ENCODE measurements around the gene PTPRO. TPM values are rescaled to one million over a fixed set of nuclear protein-coding genes. Genes with fewer than 3 reads are reported as not detected.

Gene PTPRO
- total RNA-seq, 1 donor from 2014 or later = 0.94 TPM

GRCh38 chr12:15429262-15429661, 107.0 kb downstream of the PTPRO start:
- intact Hi-C loops (cut with micrococcal nuclease) = no loop called here
- ATAC-seq (no peak), DNase-seq (no peak)

GRCh38 chr12:15435597-15435996, 113.3 kb downstream of the PTPRO start:
- intact Hi-C loops (cut with micrococcal nuclease) = no loop called here
- DNase-seq (no peak), ATAC-seq (no peak)

- intact Hi-C loops (cut with micrococcal nuclease) = no loop called here
- DNase-seq (no peak), ATAC-seq (no peak)
Observed at GRCh38 chr12:15439459-15439858, 117.2 kb downstream of the PTPRO start.

DNA sequence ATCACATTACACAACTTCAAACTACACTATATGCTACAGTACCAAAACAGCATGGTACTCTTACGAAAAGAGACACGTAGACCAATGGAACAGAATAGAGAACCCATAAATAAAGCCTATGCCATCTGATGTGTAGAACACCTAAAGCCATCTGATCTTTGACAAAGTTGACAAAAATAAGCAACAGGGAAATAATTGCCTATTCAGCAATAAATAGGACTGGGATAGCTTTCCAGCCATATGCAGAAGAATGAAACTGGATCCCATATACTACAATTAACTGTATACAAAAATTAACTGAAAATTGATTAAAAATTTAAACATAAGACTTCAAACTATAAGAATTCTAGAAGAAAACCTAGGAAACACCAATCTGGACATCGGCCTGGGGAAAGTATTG, 120.7 kb downstream of the PTPRO start:
- DNase-seq (no peak), ATAC-seq (no peak)
- intact Hi-C loops (cut with micrococcal nuclease) = no loop called here

DNA sequence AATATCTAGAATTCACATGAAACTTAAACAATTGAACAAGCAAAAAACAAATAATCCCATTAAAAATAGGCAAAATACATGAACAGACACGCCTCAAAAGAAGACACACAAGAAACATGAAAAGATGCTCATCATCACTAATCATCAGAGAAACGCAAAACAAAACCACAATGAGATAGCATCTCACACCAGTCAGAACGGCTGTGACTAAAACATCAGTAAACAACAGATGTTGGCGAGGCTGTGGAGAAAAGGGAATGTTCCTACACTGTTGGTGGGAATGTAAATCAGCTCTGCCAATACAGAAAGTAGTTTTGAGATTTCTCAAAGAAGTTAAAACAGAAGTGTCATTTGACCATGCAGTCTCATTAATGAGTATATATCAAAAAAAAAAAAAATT, 121.3 kb downstream of the PTPRO start:
- ATAC-seq = no peak
- intact Hi-C loops (cut with micrococcal nuclease) = no loop called here
- no peak for DNase-seq

- ATAC-seq = no peak
- intact Hi-C loops (cut with micrococcal nuclease) = no loop called here
Observed at GRCh38 chr12:15444523-15444922, 122.2 kb downstream of the PTPRO start.

DNA sequence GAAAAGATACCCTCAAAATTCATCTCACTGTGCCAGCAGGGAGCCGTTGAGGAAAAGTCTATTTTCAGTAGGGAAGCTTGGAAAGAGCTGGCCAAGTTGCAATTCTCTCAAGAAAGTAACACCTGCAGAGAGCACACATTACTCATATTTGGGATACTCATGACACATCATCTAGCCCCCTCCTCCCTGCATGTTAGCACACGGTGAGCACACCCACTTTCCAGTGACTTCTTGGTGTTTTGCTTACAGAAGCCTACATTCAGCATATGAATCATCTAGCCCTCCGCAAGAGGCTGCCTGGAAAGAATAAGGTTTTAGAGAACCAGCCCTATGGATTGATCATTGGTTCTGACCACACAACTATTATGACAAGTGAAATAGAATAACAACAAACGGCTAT, 124.5 kb downstream of the PTPRO start:
- intact Hi-C loops (cut with micrococcal nuclease) = no loop called here
- no peak for DNase-seq
- no peak for ATAC-seq

More at GRCh38 chr12:15444523-15444922, 122.2 kb downstream of the PTPRO start:
- DNase-seq = no peak

GRCh38 chr12:15453613-15454012, 131.3 kb downstream of the PTPRO start:
- ATAC-seq (no peak), DNase-seq (no peak)
- intact Hi-C loops (cut with micrococcal nuclease) = no loop called here

DNA sequence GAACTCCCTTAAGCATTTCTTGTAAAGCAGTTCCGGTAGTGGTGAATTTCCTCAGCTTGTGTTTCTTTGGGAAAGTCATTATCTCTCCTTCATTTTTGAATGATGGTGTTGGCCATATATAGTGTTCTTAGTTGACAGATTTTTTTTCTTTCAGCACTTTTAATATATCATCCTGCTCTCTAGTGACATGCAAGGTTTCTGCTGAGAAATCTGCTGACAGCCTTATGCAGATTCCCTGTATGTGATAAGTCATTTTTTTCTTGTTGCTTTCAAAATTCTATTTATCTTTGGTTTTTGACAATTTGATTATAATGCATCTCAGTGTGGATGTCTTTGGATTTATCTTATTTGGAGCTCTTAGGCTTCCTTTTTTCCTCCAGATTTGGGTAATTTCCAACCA, 135.7 kb downstream of the PTPRO start:
- no peak for ATAC-seq
- intact Hi-C loops (cut with micrococcal nuclease) = no loop called here
- DNase-seq = no peak

- DNase-seq (no peak), ATAC-seq (no peak)
- intact Hi-C loops (cut with micrococcal nuclease) = no loop called here
Observed at GRCh38 chr12:15468911-15469310, 146.6 kb downstream of the PTPRO start.

DNA sequence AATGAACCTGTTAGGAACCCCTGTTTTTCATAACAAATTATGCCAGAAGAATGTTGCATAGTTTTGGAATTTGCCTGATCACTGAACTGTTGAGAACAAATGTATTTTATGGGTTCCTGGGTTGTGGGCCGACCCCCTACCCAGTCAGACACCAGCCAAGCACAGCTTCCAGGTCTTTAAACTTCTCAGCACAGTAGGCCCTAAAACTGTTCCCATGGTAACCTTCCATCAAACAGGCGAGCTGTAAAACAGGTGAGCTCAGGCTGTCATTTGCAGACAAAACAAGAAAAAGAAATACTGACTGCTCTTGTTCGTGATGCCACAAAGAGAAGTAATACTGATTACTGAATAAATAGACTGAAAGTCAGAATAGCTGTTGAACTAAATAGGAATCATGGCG, 147.0 kb downstream of the PTPRO start:
- ATAC-seq = no peak
- intact Hi-C loops (cut with micrococcal nuclease) = no loop called here
- DNase-seq = no peak

- intact Hi-C loops (cut with micrococcal nuclease) = no loop called here
- no peak for ATAC-seq
- DNase-seq = no peak
Observed at GRCh38 chr12:15472036-15472435, 149.7 kb downstream of the PTPRO start.

DNA sequence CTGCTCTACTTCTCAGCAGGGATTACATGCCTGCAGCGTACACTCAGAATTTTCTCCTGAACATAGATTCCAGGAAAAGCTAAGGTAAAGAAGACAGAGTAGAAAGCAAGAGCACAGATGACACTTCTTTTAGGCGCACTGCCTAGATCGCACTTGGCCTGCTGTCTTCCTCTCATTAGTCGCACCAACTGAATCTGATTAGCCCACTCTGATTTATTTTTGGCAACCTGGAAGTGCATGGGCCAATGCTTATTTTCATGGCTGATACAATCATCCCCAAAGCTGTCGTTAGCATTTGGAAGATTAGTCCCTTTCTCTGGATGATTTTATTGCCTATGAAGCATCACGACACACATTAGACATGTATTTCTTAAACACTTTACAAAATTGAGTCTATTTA, 152.5 kb downstream of the PTPRO start:
- ATAC-seq (no peak), DNase-seq (no peak)
- intact Hi-C loops (cut with micrococcal nuclease) = no loop called here

GRCh38 chr12:15477761-15478160, 155.5 kb downstream of the PTPRO start:
- intact Hi-C loops (cut with micrococcal nuclease) = no loop called here
- ATAC-seq = no peak
- DNase-seq = no peak

GRCh38 chr12:15481846-15482245, 159.5 kb downstream of the PTPRO start:
- intact Hi-C loops (cut with micrococcal nuclease) = no loop called here
- DNase-seq (no peak), ATAC-seq (no peak)

- no peak for ATAC-seq
Observed at GRCh38 chr12:15485466-15485865, 163.2 kb downstream of the PTPRO start.

DNA sequence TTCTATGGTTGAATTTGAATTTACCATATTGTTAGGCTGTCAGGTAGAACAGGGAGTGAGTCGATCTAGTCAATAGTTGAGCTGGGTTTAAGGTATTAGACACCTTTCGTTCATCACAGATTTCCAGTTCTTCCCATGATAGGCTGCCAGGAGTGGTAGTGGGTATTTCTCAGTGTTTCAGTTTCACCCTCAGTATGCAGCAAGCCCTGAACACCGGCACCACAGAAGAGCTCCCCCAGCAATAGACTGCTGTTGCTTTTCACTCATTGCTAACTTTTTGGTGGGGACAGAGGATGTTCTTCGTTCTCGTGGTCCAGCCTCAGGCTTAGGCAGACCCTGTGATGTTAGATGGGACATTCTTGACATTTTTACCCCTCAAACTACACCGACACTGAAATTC, 164.6 kb downstream of the PTPRO start:
- no peak for DNase-seq

More at GRCh38 chr12:15485466-15485865, 163.2 kb downstream of the PTPRO start:
- no peak for DNase-seq
- intact Hi-C loops (cut with micrococcal nuclease) = no loop called here

DNA sequence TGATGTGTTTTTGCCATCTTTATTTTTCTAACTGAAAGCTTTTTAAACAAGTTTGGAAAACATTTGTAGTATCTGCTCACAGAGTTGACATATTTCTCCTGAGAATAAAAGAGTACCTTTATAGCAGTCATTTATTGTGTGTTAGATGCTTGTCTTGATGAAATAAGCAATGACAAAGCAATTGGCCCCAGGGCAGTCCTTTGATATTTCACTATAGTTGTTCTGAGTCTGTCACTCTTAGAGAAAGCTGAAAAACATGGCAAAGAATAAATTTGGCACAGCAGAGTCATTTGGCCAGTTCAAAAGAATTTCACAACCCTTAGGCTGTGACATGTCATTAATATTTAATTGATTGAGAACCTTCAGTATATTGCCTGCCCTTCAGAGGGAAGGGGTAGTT, 166.2 kb downstream of the PTPRO start:
- DNase-seq (no peak), ATAC-seq (no peak)
- intact Hi-C loops (cut with micrococcal nuclease) = no loop called here

More for the DNA sequence above, 164.6 kb downstream of the PTPRO start:
- no peak for ATAC-seq
- intact Hi-C loops (cut with micrococcal nuclease) = no loop called here

DNA sequence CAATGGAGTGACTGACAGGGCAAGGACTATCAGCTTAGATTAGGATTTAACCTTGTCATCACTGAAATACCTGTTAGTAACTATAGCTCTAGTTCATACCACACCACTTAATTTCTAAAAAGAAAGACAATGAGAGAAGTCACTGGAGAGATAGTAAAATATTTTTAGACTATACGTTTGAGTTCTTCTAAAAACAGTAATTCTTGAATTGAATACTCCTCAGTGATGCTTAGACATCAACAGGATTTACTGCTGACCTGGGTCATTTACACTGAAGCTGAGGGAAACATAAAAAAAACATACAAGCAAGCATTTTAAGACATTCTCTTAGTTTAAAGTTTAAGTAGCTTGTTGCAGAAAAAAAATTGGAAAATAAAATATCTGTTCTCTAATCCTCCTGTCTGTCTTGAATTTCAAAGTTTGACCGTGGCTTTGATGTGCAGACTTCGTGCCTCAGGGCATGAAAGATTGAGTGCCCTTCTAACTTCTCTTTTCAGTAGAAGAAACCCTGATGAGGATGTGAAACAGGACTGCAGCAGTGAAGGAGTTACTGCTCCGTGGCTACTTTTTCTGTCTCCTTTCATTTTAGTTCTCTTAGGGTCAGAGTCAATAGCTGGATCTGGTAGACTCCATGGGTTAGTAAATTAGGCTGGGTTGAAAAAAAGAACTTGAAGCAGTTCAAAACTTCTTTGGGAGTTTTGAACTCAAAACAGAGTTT, 172.2 kb downstream of the PTPRO start:
- DNase-seq (no peak), ATAC-seq (no peak)
- intact Hi-C loops (cut with micrococcal nuclease) = no loop called here

- ATAC-seq = no peak
- DNase-seq = no peak
- intact Hi-C loops (cut with micrococcal nuclease) = no loop called here
Observed at GRCh38 chr12:15495746-15496145, 173.4 kb downstream of the PTPRO start.

DNA sequence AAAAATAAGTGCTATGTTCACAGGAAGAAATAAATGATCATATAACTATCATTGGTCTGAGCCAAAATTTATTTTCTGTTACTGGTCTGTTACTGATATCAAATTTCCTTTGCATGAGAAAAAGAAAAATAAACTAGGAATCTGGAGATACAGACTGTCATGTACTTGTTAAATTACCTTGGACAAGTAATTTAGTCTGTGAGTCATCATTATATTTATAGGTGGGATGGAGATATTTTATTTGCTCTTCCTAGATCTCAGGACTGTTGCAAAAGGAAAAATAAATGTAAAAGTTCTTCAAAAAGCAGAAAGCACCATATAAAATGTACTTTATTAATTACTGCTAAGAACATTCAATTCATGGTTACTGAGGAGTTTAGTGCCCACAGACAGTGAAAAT, 174.4 kb downstream of the PTPRO start:
- ATAC-seq (no peak), DNase-seq (no peak)
- intact Hi-C loops (cut with micrococcal nuclease) = no loop called here
